LoVo (cell line): ENCODE measurements around the gene SPARCL1.
"Not testable (repeated sequence)": the region's sequence is repeated elsewhere in the genome, so short reads cannot be mapped to it uniquely, and the experiment has no call there.

Source experiments
- DNase-seq: peaks from one replicate; pipeline ENCODE4 v3.0.0-alpha.2; 2016; ENCODE audit warnings: low spot score

SPARCL1 gene

GRCh38 chr4:87442889-87443288, 86.3 kb downstream of the SPARCL1 start:
- no peak for DNase-seq

- DNase-seq = no peak
Measured at GRCh38 chr4:87433342-87433741, 95.8 kb downstream of the SPARCL1 start.

GRCh38 chr4:87430038-87430437, 99.1 kb downstream of the SPARCL1 start:
- DNase-seq = no peak

- no peak for DNase-seq
Measured at GRCh38 chr4:87428979-87429378, 100.2 kb downstream of the SPARCL1 start.

- no peak for DNase-seq
Measured at GRCh38 chr4:87427518-87427868, 101.7 kb downstream of the SPARCL1 start.

- no peak for DNase-seq
Measured at GRCh38 chr4:87426865-87427517, 102.2 kb downstream of the SPARCL1 start.

GRCh38 chr4:87425711-87426110, 103.5 kb downstream of the SPARCL1 start:
- no peak for DNase-seq

GRCh38 chr4:87424099-87424543, 105.1 kb downstream of the SPARCL1 start:
- not testable (repeated sequence) for DNase-seq
